ENCODE data around the gene CHN2.

Gene CHN2

GRCh38 chr7:29416276-29416937, 221.8 kb downstream of the CHN2 start:
- Histone ChIP-seq H3F3A (ENCODE audit: insufficient read depth) (no peaks in the 10 kb centered on the region), H3K27me3 (ENCODE audit: low read length) (no peaks in the 10 kb centered on the region), H3K9me3 (ENCODE audit: insufficient read depth, low read length) (no peaks in the 10 kb centered on the region), H3K79me2 (ENCODE audit: insufficient read depth, low read length) (no peaks in the 10 kb centered on the region), H3K9ac (ENCODE audit: low read length) (no peak overlapping the region), H2AFZ (ENCODE audit: low read depth, low read length, severe bottlenecking) (no peak overlapping the region), H4K20me1 (ENCODE audit: low read depth, low read length) (no peaks in the 10 kb centered on the region), H3K4me2 (ENCODE audit: low read depth, low read length, poor library complexity, severe bottlenecking) (no peak overlapping the region), H3K27ac (ENCODE audit: low read depth, low read length) (no peak overlapping the region), H3K36me3 (ENCODE audit: low read length) (no peaks in the 10 kb centered on the region), H3K4me3 (ENCODE audit: insufficient read depth, low read length, poor library complexity, severe bottlenecking) (no peak overlapping the region), H3K9me2 (replicated peaks; ENCODE audit: insufficient read depth, low read length) (no peaks in the 10 kb centered on the region)
- TF ChIP-seq, protein P1, sequence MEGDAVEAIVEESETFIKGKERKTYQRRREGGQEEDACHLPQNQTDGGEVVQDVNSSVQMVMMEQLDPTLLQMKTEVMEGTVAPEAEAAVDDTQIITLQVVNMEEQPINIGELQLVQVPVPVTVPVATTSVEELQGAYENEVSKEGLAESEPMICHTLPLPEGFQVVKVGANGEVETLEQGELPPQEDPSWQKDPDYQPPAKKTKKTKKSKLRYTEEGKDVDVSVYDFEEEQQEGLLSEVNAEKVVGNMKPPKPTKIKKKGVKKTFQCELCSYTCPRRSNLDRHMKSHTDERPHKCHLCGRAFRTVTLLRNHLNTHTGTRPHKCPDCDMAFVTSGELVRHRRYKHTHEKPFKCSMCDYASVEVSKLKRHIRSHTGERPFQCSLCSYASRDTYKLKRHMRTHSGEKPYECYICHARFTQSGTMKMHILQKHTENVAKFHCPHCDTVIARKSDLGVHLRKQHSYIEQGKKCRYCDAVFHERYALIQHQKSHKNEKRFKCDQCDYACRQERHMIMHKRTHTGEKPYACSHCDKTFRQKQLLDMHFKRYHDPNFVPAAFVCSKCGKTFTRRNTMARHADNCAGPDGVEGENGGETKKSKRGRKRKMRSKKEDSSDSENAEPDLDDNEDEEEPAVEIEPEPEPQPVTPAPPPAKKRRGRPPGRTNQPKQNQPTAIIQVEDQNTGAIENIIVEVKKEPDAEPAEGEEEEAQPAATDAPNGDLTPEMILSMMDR (IDR thresholded peaks at IDR 0.05; ENCODE audit: insufficient read depth, low read length, poor library complexity, severe bottlenecking), result no peak
- TF ChIP-seq EZH2phosphoT487 (conservative IDR thresholded peaks at IDR 0.05; ENCODE audit: low read length), result no peak

- Histone ChIP-seq H4K20me1 (ENCODE audit: low read depth, low read length) (no peaks in the 10 kb centered on the region), H3K27ac (ENCODE audit: low read depth, low read length) (no peak overlapping the region), H3K36me3 (ENCODE audit: low read length) (no peaks in the 10 kb centered on the region), H3K9me3 (ENCODE audit: insufficient read depth, low read length) (no peaks in the 10 kb centered on the region), H3K4me3 (ENCODE audit: insufficient read depth, low read length, poor library complexity, severe bottlenecking) (no peak overlapping the region), H2AFZ (ENCODE audit: low read depth, low read length, severe bottlenecking) (no peak overlapping the region), H3F3A (ENCODE audit: insufficient read depth) (no peaks in the 10 kb centered on the region), H3K79me2 (ENCODE audit: insufficient read depth, low read length) (no peaks in the 10 kb centered on the region), H3K4me2 (ENCODE audit: low read depth, low read length, poor library complexity, severe bottlenecking) (no peak overlapping the region), H3K9me2 (replicated peaks; ENCODE audit: insufficient read depth, low read length) (no peaks in the 10 kb centered on the region), H3K27me3 (ENCODE audit: low read length) (no peaks in the 10 kb centered on the region), H3K9ac (ENCODE audit: low read length) (no peak overlapping the region)
- TF ChIP-seq EZH2phosphoT487 (conservative IDR thresholded peaks at IDR 0.05; ENCODE audit: low read length), result no peak
- TF ChIP-seq, protein P1 (IDR thresholded peaks at IDR 0.05; ENCODE audit: insufficient read depth, low read length, poor library complexity, severe bottlenecking), result no peak
Observed at GRCh38 chr7:29416938-29417305, 222.3 kb downstream of the CHN2 start.

GRCh38 chr7:29418056-29418455, 223.5 kb downstream of the CHN2 start:
- H2AFZ ChIP-seq (ENCODE audit: low read depth, low read length, severe bottlenecking), result no peak overlapping the region
- no peaks in the 10 kb centered on the region for H3K36me3 ChIP-seq (ENCODE audit: low read length)
- no peak overlapping the region for H3K9ac ChIP-seq (ENCODE audit: low read length)
- no peaks in the 10 kb centered on the region for H3K27me3 ChIP-seq (ENCODE audit: low read length)
- H3K4me2 ChIP-seq (ENCODE audit: low read depth, low read length, poor library complexity, severe bottlenecking), result no peak overlapping the region
- no peak for TF ChIP-seq EZH2phosphoT487 (conservative IDR thresholded peaks at IDR 0.05; ENCODE audit: low read length)
- TF ChIP-seq, protein P1 (IDR thresholded peaks at IDR 0.05; ENCODE audit: insufficient read depth, low read length, poor library complexity, severe bottlenecking), result no peak
- no peak overlapping the region for H3K4me3 ChIP-seq (ENCODE audit: insufficient read depth, low read length, poor library complexity, severe bottlenecking)
- no peaks in the 10 kb centered on the region for H3K79me2 ChIP-seq (ENCODE audit: insufficient read depth, low read length)
- no peaks in the 10 kb centered on the region for H3K9me3 ChIP-seq (ENCODE audit: insufficient read depth, low read length)
- H3K9me2 ChIP-seq (replicated peaks; ENCODE audit: insufficient read depth, low read length), result no peaks in the 10 kb centered on the region
- H4K20me1 ChIP-seq (ENCODE audit: low read depth, low read length), result no peaks in the 10 kb centered on the region
- no peak overlapping the region for H3K27ac ChIP-seq (ENCODE audit: low read depth, low read length)
- H3F3A ChIP-seq (ENCODE audit: insufficient read depth), result no peaks in the 10 kb centered on the region
